Measurements from ENCODE around the gene TMEM212. TPM values are rescaled to one million over a fixed set of nuclear protein-coding genes. Genes with fewer than 3 reads are reported as not detected.

The TMEM212 gene
- total and polyA plus RNA-seq, 2 of the 13 experiments (the other 11 are each of a cell fraction or from before 2014, with no cell fraction given): not detected

- no peak for TF ChIP-seq HIVEP1 (CRISPR knock-in tag; IDR thresholded peaks at IDR 0.05)
- no peak for TF ChIP-seq AKNA (CRISPR knock-in tag; IDR thresholded peaks at IDR 0.05; ENCODE audit: borderline replicate concordance)
- TF ChIP-seq DMTF1 (CRISPR knock-in tag; IDR thresholded peaks at IDR 0.05): no peak
- no peak for TF ChIP-seq ZSCAN30 (CRISPR knock-in tag; IDR thresholded peaks at IDR 0.05)
- TF ChIP-seq IKZF4 (CRISPR knock-in tag; IDR thresholded peaks at IDR 0.05; ENCODE audit: borderline replicate concordance, low read depth, not compliant biosample characterization): no peak
- TF ChIP-seq DR1 (CRISPR knock-in tag; IDR thresholded peaks at IDR 0.05): no peak
- peak; percentile 47; the same call in 1 of the 2 replicates for TF ChIP-seq POGZ (CRISPR knock-in tag; IDR thresholded peaks at IDR 0.05)
- peak; percentile 83; the same call in 1 of the 2 replicates for TF ChIP-seq FOXJ3 (CRISPR knock-in tag; IDR thresholded peaks at IDR 0.05; ENCODE audit: borderline replicate concordance)
- TF ChIP-seq ZFP82 (CRISPR knock-in tag; IDR thresholded peaks at IDR 0.05; ENCODE audit: borderline replicate concordance): no peak
- TF ChIP-seq CHD4 (IDR thresholded peaks at IDR 0.05; ENCODE audit: borderline replicate concordance, low read length): peak; percentile 81; the same call in 1 of the 2 replicates
- no peak for TF ChIP-seq TRAFD1 (CRISPR knock-in tag; IDR thresholded peaks at IDR 0.05; ENCODE audit: borderline replicate concordance)
- TF ChIP-seq ATF6 (CRISPR knock-in tag; conservative IDR thresholded peaks at IDR 0.05): no peak
- no peak for TF ChIP-seq SMC3 (IDR thresholded peaks at IDR 0.05; ENCODE audit: low read length)
- TF ChIP-seq ZNF773 (CRISPR knock-in tag; IDR thresholded peaks at IDR 0.05; ENCODE audit: borderline replicate concordance): no peak
These were observed 40.2 kb downstream of the TMEM212 start (continued) for GRCh38 chr3:171883257-171883892.

All from HepG2 (cell line).